ENCODE measurements around the gene GABRG3. TPM values are rescaled to one million over a fixed set of nuclear protein-coding genes. Genes with fewer than 3 reads are reported as not detected.

The GABRG3 gene
- polyA plus RNA-seq, 2 of the 4 experiments (the other 2 are of a cell fraction), result 0.08 to 0.18 TPM

DNA sequence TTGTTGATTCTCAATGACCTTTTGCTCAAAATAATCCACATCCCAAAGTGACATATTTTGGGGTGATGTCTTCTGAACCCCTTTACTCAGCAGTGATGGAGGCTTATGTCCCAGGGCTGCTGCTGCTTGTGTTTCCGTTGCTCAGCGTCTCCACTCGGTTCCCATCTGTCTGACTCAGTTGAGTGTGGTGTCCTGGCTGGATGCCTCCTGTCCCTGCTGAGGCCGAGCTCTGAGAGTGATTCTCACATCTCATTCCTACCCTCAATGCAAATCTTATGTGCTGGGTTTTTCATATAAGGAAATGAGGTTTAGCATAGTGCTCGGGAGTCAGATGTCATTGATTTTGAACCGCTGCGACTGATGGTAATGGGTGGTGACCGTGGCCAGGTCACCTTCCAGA, 247.4 kb downstream of the GABRG3 start:
- no peaks in the 10 kb centered on the region for H3K9me3 ChIP-seq
- H3K4me3 ChIP-seq, result no peak overlapping the region
- DNase-seq (ENCODE audit: low read depth in 1 of 2, low spot score in 1 of 2) (no peak), ATAC-seq (no peak), FAIRE-seq (no peak)
- CTCF ChIA-PET, result interaction anchor here (1.6 kb wide), 1 partner anchor 12 kb away, joined by 3 read pairs; no protein-coding TSS in a partner anchor
- POLR2A ChIA-PET, result no interaction called here
- H3K27ac ChIP-seq, result no peak overlapping the region
- 46% methylated on average over 8 of the region's 8 CpGs for WGBS (ENCODE audit: missing lambda C conversion rate)
- peaks cover 14% of the 10 kb centered on the region for H3K4me1 ChIP-seq
- no peak overlapping the region for H3K4me2 ChIP-seq
- TF ChIP-seq HEYL (CRISPR knock-in tag; IDR thresholded peaks at IDR 0.05) (no peak), TFCP2L1 (CRISPR knock-in tag; IDR thresholded peaks at IDR 0.05) (no peak), EHMT2 (IDR thresholded peaks at IDR 0.05; ENCODE audit: low read depth) (no peak), CHD2 (IDR thresholded peaks at IDR 0.05; ENCODE audit: low read length, partially characterized antibody) (no peak), ZSCAN20 (CRISPR knock-in tag; IDR thresholded peaks at IDR 0.05) (no peak), NR3C1 (IDR thresholded peaks at IDR 0.05) (no peak), RARB (CRISPR knock-in tag; IDR thresholded peaks at IDR 0.05) (no peak), PHF8 (IDR thresholded peaks at IDR 0.05; ENCODE audit: borderline replicate concordance, low read depth) (no peak)
- TF ChIP-seq, protein P1, sequence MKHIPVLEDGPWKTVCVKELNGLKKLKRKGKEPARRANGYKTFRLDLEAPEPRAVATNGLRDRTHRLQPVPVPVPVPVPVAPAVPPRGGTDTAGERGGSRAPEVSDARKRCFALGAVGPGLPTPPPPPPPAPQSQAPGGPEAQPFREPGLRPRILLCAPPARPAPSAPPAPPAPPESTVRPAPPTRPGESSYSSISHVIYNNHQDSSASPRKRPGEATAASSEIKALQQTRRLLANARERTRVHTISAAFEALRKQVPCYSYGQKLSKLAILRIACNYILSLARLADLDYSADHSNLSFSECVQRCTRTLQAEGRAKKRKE (CRISPR knock-in tag; IDR thresholded peaks at IDR 0.05; ENCODE audit: low read depth), result no peak
- TF ChIP-seq, protein P2, sequence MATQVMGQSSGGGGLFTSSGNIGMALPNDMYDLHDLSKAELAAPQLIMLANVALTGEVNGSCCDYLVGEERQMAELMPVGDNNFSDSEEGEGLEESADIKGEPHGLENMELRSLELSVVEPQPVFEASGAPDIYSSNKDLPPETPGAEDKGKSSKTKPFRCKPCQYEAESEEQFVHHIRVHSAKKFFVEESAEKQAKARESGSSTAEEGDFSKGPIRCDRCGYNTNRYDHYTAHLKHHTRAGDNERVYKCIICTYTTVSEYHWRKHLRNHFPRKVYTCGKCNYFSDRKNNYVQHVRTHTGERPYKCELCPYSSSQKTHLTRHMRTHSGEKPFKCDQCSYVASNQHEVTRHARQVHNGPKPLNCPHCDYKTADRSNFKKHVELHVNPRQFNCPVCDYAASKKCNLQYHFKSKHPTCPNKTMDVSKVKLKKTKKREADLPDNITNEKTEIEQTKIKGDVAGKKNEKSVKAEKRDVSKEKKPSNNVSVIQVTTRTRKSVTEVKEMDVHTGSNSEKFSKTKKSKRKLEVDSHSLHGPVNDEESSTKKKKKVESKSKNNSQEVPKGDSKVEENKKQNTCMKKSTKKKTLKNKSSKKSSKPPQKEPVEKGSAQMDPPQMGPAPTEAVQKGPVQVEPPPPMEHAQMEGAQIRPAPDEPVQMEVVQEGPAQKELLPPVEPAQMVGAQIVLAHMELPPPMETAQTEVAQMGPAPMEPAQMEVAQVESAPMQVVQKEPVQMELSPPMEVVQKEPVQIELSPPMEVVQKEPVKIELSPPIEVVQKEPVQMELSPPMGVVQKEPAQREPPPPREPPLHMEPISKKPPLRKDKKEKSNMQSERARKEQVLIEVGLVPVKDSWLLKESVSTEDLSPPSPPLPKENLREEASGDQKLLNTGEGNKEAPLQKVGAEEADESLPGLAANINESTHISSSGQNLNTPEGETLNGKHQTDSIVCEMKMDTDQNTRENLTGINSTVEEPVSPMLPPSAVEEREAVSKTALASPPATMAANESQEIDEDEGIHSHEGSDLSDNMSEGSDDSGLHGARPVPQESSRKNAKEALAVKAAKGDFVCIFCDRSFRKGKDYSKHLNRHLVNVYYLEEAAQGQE (IDR thresholded peaks at IDR 0.05), result no peak
- TF ChIP-seq, protein P3, sequence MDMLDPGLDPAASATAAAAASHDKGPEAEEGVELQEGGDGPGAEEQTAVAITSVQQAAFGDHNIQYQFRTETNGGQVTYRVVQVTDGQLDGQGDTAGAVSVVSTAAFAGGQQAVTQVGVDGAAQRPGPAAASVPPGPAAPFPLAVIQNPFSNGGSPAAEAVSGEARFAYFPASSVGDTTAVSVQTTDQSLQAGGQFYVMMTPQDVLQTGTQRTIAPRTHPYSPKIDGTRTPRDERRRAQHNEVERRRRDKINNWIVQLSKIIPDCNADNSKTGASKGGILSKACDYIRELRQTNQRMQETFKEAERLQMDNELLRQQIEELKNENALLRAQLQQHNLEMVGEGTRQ (IDR thresholded peaks at IDR 0.05), result no peak
- TF ChIP-seq, protein P4, sequence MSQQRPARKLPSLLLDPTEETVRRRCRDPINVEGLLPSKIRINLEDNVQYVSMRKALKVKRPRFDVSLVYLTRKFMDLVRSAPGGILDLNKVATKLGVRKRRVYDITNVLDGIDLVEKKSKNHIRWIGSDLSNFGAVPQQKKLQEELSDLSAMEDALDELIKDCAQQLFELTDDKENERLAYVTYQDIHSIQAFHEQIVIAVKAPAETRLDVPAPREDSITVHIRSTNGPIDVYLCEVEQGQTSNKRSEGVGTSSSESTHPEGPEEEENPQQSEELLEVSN (IDR thresholded peaks at IDR 0.05; ENCODE audit: borderline replicate concordance, low read depth), result no peak
- TF ChIP-seq, protein P5, sequence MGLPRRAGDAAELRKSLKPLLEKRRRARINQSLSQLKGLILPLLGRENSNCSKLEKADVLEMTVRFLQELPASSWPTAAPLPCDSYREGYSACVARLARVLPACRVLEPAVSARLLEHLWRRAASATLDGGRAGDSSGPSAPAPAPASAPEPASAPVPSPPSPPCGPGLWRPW (IDR thresholded peaks at IDR 0.05), result no peak
- TF ChIP-seq, protein P6, sequence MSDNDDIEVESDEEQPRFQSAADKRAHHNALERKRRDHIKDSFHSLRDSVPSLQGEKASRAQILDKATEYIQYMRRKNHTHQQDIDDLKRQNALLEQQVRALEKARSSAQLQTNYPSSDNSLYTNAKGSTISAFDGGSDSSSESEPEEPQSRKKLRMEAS (IDR thresholded peaks at IDR 0.05), result no peak

DNA sequence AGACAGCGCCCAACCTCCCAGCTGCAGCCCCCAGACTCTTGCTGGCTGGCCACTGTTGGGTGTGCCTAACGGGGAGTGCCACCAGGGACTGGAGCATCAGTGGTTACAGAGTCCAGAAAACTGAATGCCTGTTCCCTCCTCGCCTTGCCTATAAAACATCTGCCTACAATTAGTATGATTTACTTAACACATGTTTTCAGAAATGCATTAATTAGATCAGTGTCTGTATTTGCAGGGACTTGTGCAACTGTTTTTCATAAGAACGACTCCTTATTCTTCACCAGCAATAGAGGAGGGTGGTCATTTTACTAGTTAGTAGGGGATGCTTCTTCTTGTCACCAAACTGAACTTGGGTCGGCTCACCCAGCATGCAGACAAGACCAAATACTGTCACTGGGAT, 248.7 kb downstream of the GABRG3 start:
- ATAC-seq (no peak), FAIRE-seq (no peak), DNase-seq (ENCODE audit: low read depth in 1 of 2, low spot score in 1 of 2) (no peak)
- Histone ChIP-seq H3K4me2 (no peak overlapping the region), H3K9me3 (no peaks in the 10 kb centered on the region), H3K4me1 (peaks cover 22% of the 10 kb centered on the region), H3K27ac (no peak overlapping the region), H3K4me3 (no peak overlapping the region)
- POLR2A ChIA-PET, result no interaction called here
- WGBS (ENCODE audit: missing lambda C conversion rate), result 43% methylated on average over 5 of the region's 5 CpGs
- CTCF ChIA-PET, result no interaction called here
- TF ChIP-seq CHD2 (IDR thresholded peaks at IDR 0.05; ENCODE audit: low read length, partially characterized antibody) (no peak), RNF2 (IDR thresholded peaks at IDR 0.05; ENCODE audit: borderline replicate concordance, low read depth) (no peak), JUN (IDR thresholded peaks at IDR 0.05) (no peak), TFCP2L1 (CRISPR knock-in tag; IDR thresholded peaks at IDR 0.05) (no peak), HOXB5 (CRISPR knock-in tag; IDR thresholded peaks at IDR 0.05) (no peak)
- TF ChIP-seq, protein P7, sequence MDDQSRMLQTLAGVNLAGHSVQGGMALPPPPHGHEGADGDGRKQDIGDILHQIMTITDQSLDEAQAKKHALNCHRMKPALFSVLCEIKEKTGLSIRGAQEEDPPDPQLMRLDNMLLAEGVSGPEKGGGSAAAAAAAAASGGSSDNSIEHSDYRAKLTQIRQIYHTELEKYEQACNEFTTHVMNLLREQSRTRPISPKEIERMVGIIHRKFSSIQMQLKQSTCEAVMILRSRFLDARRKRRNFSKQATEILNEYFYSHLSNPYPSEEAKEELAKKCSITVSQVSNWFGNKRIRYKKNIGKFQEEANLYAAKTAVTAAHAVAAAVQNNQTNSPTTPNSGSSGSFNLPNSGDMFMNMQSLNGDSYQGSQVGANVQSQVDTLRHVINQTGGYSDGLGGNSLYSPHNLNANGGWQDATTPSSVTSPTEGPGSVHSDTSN (IDR thresholded peaks at IDR 0.05), result no peak
